ENCODE measurements around the gene ELMOD1.

Gene ELMOD1

DNA sequence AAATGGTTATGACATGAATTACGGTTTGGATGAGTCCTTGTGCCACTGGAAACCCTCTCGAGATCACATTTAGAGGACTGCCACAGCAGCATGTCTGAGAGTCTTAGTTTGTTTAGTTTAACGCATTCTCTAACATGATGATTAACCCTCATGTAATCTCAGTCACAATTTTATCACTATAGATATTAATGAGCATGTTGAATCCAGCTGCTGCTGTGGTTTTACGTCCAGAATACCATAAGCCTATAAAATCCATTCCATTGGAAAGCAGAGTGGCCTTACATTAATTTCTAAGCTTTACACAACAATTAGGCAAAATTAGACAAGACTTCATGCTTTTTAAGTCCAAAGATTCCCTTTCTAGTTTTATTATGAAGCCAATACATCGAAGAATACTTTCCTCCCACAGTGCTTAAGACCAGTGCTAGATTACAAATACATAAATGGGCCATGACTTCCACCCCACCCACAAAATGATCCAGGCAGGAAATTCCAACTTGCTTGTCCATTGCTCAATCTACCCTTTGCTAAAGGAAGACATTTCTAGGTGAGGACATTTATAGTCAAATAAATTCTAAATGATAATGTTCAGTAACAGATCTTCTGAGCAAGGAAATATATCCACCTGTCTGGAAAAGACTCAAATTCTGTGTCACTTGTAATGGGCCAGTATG lies 3.5 kb upstream of the ELMOD1 start:
- DNase-seq, result no peak

DNA sequence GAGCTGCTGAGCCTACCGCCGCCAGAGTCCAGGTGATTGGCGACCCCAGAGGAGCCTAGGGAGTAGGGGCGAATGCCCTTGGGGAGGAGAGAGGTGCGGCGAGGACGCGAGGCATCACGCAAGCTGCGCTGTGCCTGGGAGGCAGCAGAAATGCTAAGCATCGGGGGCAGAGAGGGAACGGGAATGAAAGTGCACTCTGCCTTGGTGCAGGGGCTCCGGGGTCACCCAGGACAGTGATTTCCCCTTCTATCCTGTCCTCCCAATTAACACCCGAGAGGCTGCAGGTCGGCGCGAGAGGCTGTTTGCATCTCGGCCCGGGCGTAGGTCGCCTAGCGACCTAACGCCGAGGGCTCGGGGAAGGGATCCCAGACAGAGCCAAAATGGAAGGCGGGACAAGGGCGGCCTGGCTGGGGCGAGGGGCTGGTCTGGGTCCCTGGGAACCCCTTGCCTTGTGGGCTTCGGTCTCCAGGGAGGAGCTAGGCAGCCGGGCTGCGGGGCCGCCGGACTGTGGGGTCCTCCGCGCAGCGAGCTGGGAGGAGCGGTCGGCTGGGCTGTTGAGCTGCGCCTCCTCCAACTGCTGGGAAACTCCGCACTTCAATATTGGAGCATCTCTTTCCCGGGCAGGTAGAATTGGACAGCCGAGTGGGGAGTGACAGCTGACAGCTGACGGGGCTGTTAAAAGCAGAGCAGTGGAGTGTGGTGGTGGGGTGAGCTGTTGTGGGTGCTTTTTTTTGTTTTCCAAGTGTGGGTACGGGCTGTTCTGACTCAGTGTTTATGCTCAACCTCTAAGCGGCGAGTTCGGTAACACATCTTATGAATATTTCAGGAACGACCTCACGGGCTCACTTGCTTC lies 657 bp downstream of the ELMOD1 start:
- no peak for DNase-seq

DNA sequence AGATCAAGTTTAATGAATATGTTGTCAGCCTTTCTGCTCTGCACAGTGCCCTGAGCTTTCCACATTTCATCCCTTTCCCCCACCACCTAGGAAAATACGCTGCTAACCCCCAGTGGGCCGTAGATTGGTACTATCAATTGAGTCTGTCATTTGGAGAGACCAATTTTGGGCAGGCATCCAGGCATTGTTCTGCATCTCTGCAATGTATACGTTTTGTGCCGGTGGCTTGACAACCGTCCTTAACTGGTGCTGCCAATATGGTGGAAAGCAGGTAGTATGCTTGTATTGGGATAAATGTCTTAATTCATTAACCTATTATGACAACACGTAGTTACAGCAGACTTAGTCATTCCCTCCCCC lies 1.3 kb downstream of the ELMOD1 start:
- no peak for DNase-seq

DNA sequence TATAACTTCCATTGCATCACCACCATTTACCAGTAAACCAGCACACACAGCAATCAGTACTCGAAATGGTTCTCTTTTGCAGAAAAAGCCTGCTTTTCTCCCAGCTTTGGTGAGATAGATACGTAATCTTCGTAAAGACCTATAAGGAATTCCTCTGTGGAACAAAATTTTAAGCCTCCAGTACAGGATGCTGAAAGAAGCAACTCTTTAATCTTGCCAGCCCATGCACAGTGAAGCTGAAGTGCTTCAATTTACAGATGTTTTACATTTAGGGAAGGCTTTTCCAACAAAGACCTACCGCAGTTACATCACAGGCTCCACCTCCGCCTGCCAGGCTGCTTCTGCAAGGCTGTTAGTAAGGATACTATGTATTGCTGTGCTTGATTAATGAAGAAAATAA lies 1.9 kb downstream of the ELMOD1 start:
- DNase-seq, result no peak

DNA sequence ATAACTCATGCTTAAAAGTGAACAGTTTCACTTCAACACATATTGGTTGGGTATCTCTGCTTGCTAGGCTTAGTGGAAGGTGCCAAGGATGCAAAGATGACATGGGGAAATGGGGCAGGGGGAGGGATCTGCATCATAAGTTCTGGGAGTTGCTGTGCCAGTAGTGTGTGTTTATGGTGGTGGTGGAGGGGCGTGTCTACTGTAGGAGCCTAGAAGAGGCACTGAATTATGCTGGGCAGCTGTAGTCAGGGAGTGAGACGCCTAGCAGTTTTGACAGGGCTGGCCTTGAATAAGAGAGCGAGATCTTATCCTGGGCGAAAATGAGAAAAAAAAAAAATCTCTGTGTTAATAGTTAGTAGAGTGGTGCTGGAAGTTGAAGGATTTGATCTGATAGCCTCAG lies 3.0 kb downstream of the ELMOD1 start:
- no peak for DNase-seq

DNA sequence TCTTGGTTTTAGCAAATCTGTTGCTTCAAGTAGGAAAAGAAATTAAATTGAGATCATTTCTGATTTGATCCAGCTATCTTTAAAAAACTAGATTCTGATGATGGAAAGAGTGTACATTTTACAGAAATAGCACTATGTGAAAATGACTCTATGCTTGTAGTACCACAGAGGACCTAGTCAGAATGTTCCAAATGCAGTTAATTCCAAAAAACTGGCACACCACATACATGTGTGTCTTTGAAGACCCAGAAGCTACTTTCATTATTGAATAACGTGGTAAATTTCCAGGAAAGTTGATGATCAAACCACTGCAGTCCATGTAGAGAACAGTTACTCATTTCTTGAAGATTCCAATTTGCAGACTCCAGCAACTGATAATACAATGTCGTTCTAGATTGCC lies 3.8 kb downstream of the ELMOD1 start:
- no peak for DNase-seq

DNA sequence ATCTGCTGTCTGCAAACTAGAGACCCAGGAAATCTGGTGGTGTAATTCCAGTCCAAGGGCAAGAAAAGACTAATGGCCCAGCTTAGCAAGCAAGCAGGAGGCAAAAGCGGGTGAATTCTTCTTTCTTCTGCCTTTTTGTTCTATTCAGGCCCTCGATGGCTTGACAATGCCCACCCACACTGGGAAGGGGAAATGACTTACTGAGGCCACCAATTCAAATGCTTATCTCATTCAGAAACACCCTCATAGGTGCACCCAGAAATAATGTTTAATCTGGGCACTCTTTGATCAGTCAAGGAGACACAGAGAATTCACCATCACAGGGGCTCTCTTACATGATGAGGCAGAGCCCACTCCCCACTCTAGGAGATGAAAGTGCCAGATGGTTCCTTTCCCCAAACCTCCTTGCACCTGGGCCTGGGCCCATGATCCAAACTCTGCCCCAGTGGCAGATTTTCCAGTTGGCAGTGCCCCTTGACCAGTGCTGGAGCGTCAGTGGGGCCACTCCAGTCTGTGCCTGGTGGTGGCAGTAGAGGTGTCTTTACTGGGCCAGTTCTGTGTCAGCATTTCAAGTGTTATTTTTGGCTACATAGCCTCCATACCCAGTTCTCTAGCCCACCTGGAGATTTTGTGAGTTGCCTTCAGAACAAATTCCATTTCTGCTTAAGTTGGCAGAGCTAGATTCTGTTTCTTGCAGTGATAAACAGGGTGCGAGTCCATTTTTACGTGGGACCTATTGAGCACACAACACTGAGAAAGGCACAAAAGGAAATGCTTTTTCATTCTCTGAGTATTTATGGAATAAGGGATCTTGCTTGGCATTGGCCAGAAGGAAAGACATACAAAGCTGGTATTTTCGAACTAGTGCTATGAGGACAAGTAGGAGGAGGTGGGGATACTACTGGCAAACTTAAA lies 7.5 kb downstream of the ELMOD1 start:
- DNase-seq, result peak in 1 of 2 donors; percentile 14

DNA sequence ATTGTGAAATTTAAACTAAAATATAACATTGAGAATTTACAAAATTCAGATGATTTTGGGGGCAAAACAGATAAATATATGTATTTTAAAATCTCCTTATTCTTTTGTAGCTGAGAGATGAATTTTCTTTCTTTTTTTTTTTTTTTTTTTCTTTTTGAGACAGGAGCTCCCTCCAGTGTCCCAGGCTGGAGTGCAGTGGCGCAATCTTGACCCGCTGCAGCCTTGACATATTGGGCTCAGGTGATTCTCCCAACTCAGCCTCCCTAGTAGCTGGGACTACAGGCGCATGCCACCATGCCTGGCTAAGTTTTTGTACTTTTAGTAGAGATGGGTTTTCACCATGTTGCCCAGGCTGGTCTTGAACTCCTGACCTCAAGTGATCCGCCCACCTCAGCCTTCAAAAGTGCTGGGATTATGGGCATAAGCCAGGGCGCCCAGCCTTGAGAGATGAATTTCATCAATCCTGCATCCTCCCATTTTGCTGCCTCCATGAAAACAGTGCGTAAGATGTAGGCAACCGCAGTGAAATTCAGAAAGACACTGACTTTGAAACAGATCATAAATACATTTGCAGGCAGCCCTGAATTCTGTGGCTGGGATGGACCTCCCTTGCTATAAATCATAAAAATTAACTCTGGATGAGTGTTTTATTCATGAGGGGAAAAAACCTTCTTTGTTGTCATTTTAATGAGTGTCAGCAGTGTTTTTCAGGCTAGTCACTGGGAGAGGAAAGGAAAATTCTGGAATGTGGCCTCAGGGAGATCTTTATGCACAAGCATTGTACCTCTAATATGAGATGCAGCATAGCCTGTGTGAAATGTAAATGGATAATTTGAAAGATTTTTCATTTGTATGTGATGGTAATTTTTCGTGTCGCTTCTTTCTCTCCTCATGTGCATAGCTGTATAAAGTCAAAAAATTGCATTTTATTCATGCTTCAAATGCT lies 14.4 kb downstream of the ELMOD1 start:
- no peak for DNase-seq

DNA sequence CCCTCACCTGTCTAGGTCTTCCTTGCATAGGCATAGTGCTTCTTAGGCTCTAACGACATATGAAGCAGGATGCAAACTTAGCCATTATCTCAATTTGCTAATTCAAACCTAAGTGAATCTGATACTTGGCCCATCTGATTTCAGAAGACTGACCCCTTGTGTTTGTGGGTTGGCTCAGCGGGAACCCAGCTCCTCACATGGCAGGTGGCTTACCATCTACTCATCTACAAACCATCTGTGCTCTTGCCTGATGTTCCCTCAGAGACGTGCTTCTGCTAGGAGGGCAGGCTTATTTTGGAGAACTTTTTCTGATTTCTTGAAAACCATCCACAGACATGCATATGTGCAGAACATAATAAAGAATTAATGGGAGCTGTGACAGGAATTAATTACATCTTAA lies 15.2 kb downstream of the ELMOD1 start:
- no peak for DNase-seq

DNA sequence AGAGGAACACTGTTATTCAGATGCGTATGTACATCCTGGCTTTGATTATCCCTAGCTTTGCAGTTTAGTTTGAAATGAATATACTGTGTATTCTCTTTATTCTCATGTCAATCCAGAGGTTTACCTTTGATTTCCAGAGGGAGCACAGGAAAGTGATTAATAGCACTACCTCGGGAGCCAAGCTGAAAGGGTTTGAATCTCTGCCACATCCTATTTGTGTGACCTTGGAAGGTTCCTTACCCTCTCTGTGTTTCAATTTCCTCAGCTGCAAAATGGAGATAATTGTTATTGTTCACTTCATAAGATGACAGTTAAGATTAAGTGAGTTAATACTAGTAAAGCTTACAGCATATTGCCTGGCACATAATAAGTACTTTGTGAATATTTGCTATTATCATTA lies 17.9 kb downstream of the ELMOD1 start:
- no peak for DNase-seq

DNA sequence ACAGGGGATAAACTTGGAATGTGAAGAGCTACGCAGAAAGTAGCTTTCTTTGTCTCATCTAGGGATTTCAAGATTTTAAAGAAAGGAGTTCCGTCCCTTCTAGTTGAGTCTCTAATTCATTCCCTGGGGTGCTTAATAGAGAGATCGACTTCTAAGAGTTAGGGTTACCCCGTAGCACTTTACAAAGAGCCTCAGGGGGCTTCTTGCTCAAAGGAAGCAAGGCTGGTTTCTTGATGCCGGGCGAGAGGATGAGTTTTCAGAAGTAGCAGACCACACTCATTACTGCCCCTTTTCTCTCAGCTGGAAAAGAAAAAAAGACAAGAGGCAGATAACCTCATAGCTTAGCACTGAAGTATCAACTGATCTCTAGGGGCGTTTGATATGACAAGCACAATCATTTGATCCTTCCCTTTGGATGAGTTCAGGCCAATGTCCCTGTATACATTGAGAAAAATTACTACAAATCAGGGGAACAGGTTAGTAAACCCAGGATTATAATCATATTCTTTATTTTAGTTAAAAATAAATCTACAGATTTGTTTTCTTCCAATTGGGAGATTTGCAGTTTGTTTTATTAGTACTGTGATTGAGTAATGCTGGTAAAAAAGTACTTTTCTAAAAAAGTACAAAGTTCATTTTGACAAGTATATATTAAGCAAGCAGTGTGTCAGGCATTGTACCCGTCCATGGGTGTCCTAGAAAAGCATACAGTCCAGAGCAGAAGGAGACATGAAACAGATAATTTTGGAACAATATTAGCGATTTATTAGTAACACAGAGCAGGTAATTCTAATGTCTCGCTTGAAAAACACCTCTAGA lies 18.7 kb downstream of the ELMOD1 start:
- DNase-seq, result no peak

DNA sequence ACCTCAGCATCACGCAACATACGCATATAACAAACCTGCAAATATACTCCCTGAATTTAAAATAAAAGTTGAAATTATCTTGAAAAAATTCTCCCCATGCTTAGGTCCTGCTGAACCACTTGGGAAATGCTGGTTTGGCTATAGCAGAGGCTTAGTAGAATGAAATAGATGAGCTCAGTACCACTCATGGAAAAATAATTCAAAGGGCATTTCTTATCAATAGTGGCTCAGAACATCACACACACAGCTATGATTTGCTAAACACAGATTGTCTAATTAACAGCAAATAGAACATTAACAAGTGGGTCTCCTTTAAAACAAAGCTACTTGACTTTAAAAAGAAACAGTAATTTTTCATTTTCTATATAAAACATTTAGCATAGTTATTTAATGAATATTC lies 21.5 kb downstream of the ELMOD1 start:
- no peak for DNase-seq

DNA sequence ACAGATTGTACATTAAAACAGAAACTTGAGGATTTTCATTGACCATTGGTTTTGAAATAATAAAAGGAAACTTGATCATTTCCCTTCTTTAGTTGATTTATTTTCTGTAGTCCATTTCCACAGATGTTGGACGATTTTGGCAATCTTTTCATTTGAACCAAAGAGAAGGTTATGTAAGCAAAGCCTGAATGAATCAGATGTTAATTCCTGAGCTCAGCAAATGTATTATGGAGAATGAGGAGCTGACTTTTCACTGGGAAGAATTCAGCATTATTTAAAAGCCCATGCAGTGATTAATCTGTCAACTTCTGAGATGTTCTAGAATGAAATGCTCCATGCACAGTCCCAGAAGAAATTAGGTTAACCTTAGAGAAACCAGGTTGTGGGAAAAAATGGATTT lies 29.0 kb downstream of the ELMOD1 start:
- DNase-seq, result no peak

DNA sequence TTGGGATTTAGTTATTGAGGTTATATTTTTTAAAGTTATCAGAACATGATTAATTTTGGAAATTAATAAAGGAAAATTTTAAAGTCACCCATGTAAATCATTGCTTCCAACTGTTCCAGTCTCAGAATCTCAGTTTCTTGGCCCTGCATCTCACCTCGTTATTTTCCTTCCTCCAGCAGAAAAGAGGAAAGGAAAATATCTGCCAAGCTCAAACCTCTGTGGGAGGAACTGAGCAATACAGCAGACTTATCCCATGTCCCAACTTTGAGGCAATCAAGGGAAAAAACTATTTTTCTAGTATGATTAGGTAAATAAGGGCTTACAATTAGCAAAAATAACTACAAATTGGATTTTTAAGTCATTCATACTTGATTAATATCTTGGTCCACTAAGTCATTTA lies 30.1 kb downstream of the ELMOD1 start:
- DNase-seq, result no peak

DNA sequence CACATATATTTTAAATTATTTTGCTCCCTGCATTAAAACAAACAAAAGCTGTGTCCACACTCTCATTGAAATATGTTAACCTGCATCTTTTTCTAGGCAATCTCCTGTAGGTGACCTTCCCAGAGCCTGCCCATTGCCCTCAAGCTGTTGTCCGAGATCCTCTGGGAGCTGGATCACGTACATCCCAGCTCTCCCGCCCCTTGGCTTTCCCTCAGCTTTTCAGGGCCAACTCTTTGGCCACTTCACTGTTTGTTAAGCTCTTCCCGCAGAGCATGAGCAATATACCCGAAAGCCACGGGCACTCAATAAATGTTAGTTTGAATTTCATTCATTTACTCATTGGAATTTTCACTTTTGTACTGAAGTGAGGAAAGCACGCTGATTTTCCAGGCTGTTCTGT lies 32.2 kb downstream of the ELMOD1 start:
- no peak for DNase-seq

DNA sequence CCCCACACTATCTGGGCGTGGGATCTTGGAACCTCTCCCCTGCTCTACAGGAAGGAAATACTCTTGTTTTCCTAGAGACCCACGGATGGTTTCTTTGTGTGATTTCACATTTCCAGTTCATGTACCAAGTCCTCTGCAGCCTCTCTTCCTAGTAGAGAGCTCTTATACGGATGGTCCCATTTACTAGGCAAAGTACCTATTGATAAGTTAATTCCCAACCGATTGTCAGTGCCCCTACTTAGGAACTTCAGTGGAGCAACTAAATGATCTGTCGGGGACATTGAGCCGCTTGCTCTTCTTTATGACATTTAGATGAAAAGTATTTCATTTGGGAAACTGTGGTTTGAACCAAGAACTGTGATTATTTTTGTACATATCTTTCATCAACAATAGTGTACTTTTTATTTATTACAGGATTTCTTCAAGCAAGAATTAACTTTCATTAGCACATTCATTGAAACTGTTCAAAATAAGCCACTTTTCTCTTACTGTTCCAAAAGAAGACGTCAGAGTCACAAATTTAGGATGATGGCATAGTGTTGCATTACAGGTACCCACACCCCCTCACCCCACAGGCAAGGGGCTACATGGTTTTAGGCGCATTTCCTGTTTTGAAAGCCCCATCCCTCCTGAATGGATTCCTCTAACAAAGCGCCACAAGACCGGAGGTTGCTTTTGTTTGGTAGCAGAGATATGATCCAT lies 34.2 kb downstream of the ELMOD1 start:
- DNase-seq, result no peak

DNA sequence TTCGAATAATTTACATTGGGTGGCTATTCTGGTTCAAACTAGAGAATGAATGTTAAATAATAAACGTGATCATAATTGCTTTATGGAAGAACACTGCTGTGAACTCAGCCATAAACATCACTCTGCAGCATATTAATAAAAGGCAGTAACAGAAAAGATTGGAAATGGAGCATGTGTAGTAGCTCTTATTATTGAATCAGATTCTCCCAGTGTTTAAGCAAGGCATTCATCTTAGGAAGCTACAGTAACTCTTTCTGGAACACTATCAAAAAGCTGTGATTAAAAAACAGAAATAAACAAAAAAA lies 34.7 kb downstream of the ELMOD1 start:
- DNase-seq, result no peak

DNA sequence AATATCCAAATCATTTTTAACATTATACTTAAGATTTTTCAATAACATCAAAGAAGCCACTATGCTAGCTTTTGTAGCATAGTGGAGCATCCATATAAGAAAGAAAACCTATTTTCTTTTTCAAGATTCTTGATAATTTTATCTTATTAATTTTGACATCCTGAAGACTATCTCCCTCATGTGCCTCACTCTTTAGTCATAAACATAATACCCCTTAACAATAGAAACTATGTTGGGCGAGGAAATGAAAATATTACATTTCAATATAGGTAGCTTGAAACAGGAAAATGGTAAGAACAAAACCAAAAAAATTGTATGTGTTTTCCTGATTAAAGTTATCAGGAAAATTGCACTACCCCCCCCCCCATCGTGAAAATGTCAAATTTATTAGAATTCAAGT lies 40.1 kb downstream of the ELMOD1 start:
- DNase-seq, result no peak

DNA sequence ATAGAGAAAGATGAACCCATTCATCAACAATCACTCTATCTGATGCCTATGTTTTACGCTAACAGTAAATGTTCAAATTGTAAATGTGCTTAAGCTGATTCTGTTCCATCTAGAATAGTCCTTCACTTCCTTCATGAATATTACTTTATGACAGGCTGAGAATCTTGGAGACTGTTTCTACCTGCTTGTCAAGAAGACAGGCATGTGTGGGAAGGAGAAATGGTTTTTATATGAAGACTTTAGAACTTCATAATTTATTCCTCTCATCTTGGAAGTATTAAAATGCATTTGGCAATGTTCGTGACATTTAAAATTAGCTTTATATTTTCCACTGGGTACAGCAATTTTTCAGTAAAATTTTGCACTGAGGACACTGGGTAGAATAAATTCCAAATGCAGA lies 41.0 kb downstream of the ELMOD1 start:
- DNase-seq, result no peak

DNA sequence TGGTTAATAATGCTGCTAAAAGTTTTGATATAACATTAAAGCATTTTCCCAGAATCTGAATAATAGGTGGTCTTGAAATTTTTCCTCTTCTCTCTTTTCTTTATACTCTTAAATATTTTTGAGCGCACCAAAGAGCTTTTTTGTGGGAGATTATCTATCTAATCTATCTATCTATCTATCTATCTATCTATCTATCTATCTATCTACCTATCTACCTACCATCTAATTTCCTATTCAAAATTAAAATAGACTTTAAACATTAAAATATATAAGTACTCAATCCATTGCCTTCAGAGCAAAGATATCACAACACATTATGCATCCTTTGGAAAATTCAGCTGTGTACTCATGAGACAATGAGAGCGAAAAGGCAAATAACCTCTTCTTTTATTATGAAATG lies 55.8 kb downstream of the ELMOD1 start:
- DNase-seq, result no peak

DNA sequence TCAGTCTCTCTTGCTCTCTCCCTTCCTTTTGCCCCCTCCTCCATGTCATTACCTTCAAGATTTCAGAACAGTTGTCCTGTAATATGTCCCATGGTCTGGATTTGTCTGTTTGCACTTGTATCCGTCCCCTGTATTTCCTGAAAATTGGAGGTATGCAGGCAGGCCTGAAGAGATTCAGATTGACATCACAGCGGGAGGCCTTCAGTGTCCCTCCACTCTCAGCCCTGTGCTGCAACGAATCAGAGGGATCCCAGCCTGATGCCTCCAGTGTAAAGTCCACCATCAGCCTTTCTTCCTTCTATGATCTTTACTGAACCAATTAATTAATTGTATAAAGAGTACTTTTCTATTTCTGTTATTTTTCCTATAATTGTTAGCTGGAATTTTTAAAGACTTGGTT lies 57.3 kb downstream of the ELMOD1 start:
- DNase-seq, result no peak

Data from inflammatory macrophage (primary cell).